Retinal pigment epithelial cell (primary cell): Measurements from ENCODE around the gene VWA5B2.

Source experiments
- DNase-seq: peaks from one replicate; pipeline ENCODE4 v3.0.0-alpha.2; 2010; ENCODE audit warnings: low read depth
- H3K4me3 ChIP-seq: 2 replicates; pipeline ENCODE4 v1.5.1; 2011; ENCODE audit warnings: mild to moderate bottlenecking, low read length, control low read depth, moderate library complexity
- CTCF ChIP-seq: conservative IDR thresholded peaks from 2 replicates; pipeline ENCODE4 v1.5.1; 2011; ENCODE audit warnings: low read depth, low read length, control low read depth, inconsistent platforms

VWA5B2 gene

GRCh38 chr3:184198509-184198908 lies 30.9 kb upstream of the VWA5B2 start:
- TF ChIP-seq CTCF = no peak
- H3K4me3 ChIP-seq = no peak overlapping the region
- no peak for DNase-seq

GRCh38 chr3:184200825-184201224 lies 28.6 kb upstream of the VWA5B2 start:
- no peak for DNase-seq
- H3K4me3 ChIP-seq = no peak overlapping the region
- no peak for TF ChIP-seq CTCF

GRCh38 chr3:184203526-184203925 lies 25.9 kb upstream of the VWA5B2 start:
- TF ChIP-seq CTCF = no peak
- DNase-seq = no peak
- H3K4me3 ChIP-seq = no peak overlapping the region

DNA sequence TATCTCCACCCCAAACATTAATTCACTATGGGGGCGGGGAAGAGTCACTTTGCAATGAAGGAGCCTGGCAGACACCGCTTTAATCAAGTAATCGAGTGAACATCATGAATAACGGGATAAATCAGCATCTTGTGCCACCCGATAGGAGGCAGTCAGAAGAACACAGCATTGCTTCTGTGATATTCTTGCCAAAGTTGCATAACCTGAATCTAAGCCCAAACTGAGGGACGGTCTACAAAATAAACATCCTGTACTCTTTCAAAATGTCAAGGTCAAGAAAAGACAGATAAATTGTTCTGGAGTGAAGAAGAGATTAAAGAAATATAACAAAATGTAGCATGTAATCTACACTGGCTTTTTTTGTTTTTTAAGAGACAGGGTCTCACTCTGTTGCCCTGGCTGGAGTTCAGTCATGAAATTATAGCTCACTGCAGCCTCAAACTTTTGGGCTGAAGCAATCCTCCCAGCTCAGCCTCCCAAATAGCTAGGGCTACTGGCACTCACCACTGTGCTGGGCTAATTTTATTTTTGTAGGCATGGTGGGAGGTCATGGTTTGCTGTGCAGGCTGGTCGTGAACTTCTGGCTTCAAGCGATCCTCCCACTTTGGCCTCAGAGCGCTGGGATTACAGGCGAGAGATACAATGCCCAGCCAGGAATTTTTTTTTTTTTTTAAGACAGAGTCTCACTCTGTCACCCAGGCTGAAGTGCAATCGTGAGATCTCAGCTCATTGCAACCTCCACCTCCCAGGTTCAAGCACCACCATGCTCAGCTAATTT lies 20.1 kb upstream of the VWA5B2 start:
- no peak for DNase-seq
- H3K4me3 ChIP-seq = no peak overlapping the region
- no peak for TF ChIP-seq CTCF

DNA sequence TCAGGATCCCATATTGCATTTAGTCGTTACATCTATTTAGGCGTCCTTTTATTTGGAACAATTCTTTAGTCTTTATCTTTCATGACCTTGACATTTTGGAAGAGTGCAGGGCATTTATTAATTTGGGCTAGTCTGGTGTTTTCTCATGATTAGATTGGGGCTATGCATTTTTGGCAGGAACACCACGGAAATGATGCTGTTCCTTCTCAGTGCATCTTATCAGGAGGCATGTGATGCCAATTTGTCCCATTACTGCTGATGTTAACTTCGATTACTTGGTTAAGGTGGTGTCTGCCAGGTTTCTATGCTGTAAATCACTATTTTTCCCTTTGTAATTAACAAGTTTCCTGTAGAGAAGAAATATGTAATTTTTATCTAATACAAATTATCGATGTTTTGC lies 18.1 kb upstream of the VWA5B2 start:
- TF ChIP-seq CTCF = no peak
- no peak overlapping the region for H3K4me3 ChIP-seq
- no peak for DNase-seq

GRCh38 chr3:184211718-184212117 lies 17.7 kb upstream of the VWA5B2 start:
- DNase-seq = no peak
- no peak overlapping the region for H3K4me3 ChIP-seq
- no peak for TF ChIP-seq CTCF

DNA sequence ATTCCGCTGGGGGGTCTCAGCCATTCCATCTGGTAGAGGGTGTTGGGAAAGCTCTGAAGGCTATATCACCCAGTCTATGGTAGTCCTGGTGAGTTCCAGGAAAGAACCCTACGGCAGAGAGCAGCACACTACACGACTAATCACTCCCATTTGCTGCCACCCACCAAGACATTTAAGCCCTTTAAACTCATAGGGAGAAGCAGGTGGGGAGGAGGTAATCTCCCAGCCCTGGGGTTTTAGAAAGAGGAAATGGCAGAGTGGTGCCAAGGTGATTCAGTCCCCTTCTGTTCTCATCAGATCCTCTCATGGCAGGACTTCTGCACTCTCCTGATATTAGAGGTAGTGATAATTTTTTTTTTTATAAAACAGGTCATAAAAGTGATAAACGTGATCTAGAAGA lies 10.6 kb upstream of the VWA5B2 start:
- DNase-seq = no peak
- no peak overlapping the region for H3K4me3 ChIP-seq
- no peak for TF ChIP-seq CTCF
